GM23248 (cell line): ENCODE measurements around the gene RUNX1.

ENCODE experiments used
- EZH2 ChIP-seq: fragments of 200-600 bp; sonication (generic); IDR thresholded peaks from 2 replicates; pipeline ENCODE4 v1.6.1; 2018; ENCODE audit warnings: antibody characterized with exemption, mild to moderate bottlenecking; ENCODE audit not compliant: insufficient read depth, poor library complexity, severe bottlenecking
- EZH2phosphoT487 ChIP-seq: fragments of 200-600 bp; sonication (generic); IDR thresholded peaks from 2 replicates; pipeline ENCODE4 v1.6.1; 2018; ENCODE audit warnings: antibody characterized with exemption, moderate library complexity, mild to moderate bottlenecking, low read depth; ENCODE audit not compliant: insufficient read depth

DNA sequence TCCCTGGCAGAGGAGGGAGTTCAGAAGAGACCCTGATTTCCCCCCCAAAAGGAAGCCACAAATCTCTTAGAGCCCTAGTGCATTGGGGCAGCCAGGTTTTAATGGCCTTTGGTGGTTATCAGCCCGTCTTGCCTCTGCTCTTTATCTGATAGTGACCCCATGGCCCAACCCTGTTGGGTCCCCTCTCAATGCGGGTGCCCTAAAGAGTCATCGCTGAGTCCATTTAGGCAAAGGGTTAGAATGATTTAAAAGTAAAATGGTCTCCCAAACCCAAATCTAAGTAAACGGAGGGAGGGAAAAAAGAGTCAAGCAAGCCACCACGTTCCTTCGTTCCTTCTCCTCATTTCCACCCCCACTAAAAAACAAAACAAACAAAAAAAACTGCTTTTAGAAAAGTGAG is 164.0 kb downstream of the RUNX1 start:
- TF ChIP-seq EZH2 = no peak
- TF ChIP-seq EZH2phosphoT487 = peak; percentile 66; the same call in 1 of the 2 replicates
